ENCODE measurements around the gene NRP2. TPM values are rescaled to one million over a fixed set of nuclear protein-coding genes. Genes with fewer than 3 reads are reported as not detected.

NRP2 gene
- total RNA-seq, 1 donor from 2014 or later: 76.7 TPM

GRCh38 chr2:205704127-205704741, 21.9 kb downstream of the NRP2 start:
- Histone ChIP-seq H3K79me2 (ENCODE audit: insufficient read depth, low read length) (peaks cover 49% of the 10 kb centered on the region), H3K4me3 (ENCODE audit: insufficient read depth, low read depth, low read length) (no peak overlapping the region), H3K4me1 (ENCODE audit: insufficient read depth, low read length) (peaks cover 90% of the 10 kb centered on the region), H3K9me3 (ENCODE audit: insufficient read depth, low read depth, low read length) (no peaks in the 10 kb centered on the region), H4K20me1 (ENCODE audit: insufficient read depth, low read length) (no peaks in the 10 kb centered on the region), H3K4me2 (ENCODE audit: low read length) (peak overlapping the region; percentile 6), H3K36me3 (ENCODE audit: insufficient read depth, low read length) (no peaks in the 10 kb centered on the region), H3K27ac (ENCODE audit: low read depth, low read length) (peak overlapping the region; percentile 97), H3K9ac (ENCODE audit: low read length) (peak overlapping the region; percentile 12), H3K27me3 (ENCODE audit: insufficient read depth, low read length) (no peaks in the 10 kb centered on the region), H2AFZ (ENCODE audit: low read depth, low read length) (no peak overlapping the region)
- no peak for TF ChIP-seq CTCF (IDR thresholded peaks at IDR 0.05; ENCODE audit: insufficient read depth, low read depth, low read length)
- TF ChIP-seq EZH2 (IDR thresholded peaks at IDR 0.05; ENCODE audit: insufficient read depth, low read length): no peak
- no peak overlapping the region for H3K4me3 Mint-ChIP-seq (ENCODE audit: unreplicated experiment)
- peaks cover 73% of the 10 kb centered on the region for H3K4me1 Mint-ChIP-seq (ENCODE audit: low read depth, unreplicated experiment)
- H3K36me3 Mint-ChIP-seq (ENCODE audit: low read depth, unreplicated experiment): peaks cover 9% of the 10 kb centered on the region
- H3K27me3 Mint-ChIP-seq (ENCODE audit: low read depth, unreplicated experiment): no peaks in the 10 kb centered on the region
- H3K9me3 Mint-ChIP-seq (ENCODE audit: unreplicated experiment): no peaks in the 10 kb centered on the region
- FAIRE-seq (no peak), DNase-seq (ENCODE audit: low read depth) (peak; percentile 85)
- H3K27ac Mint-ChIP-seq (ENCODE audit: unreplicated experiment): peak overlapping the region; percentile 62

DNA sequence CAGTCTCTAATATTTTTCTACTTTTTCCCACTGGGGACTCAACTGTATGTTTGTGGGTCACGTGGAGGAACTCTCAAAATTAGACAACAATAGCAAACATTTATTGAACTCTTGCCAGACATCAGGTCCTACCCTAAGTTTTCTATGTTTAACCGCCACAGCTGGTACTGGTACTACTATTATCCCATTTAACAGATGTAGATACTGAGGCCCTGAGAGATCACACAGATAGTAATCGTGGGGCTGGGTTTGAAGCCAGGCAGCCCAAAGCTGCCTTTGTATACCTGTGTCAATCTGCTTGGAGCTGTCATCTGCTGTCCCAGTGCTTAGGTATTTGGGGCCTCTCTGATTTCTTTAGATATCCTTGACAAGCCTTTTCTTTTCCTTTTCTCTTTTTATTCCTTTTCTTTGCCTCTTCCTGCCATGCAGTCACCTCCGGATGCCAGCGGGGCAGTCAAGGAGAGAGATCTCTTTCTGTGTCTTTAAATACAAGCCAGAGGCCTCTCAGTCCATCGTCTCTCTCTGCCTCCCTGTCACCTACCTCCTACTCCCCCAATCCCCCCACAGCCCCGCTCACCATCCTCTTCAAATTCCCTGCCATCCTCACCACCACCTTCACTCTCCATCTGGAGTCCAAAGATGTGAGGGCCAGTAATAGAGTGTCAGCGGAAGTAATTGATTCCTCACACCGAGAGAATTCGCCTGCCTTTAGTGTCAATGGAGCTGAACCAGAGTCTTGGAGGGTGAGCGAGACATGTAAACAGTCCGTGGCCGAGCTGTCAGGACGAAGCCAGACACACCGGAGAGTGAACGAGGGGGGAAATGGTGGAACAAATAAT, 23.4 kb downstream of the NRP2 start:
- Histone ChIP-seq H3K36me3 (ENCODE audit: insufficient read depth, low read length) (peaks cover under 1% of the 10 kb centered on the region), H3K9me3 (ENCODE audit: insufficient read depth, low read depth, low read length) (no peaks in the 10 kb centered on the region), H3K27me3 (ENCODE audit: insufficient read depth, low read length) (no peaks in the 10 kb centered on the region), H3K4me3 (ENCODE audit: insufficient read depth, low read depth, low read length) (no peak overlapping the region), H3K27ac (ENCODE audit: low read depth, low read length) (peak overlapping the region; percentile 91), H3K4me2 (ENCODE audit: low read length) (peak overlapping the region; percentile 30), H2AFZ (ENCODE audit: low read depth, low read length) (no peak overlapping the region), H4K20me1 (ENCODE audit: insufficient read depth, low read length) (no peaks in the 10 kb centered on the region), H3K4me1 (ENCODE audit: insufficient read depth, low read length) (peaks cover 77% of the 10 kb centered on the region), H3K79me2 (ENCODE audit: insufficient read depth, low read length) (peaks cover 60% of the 10 kb centered on the region), H3K9ac (ENCODE audit: low read length) (peak overlapping the region; percentile 77)
- TF ChIP-seq EZH2 (IDR thresholded peaks at IDR 0.05; ENCODE audit: insufficient read depth, low read length): no peak
- no peak for TF ChIP-seq CTCF (IDR thresholded peaks at IDR 0.05; ENCODE audit: insufficient read depth, low read depth, low read length)
- no peaks in the 10 kb centered on the region for H3K27me3 Mint-ChIP-seq (ENCODE audit: low read depth, unreplicated experiment)
- H3K4me3 Mint-ChIP-seq (ENCODE audit: unreplicated experiment): no peak overlapping the region
- no peaks in the 10 kb centered on the region for H3K9me3 Mint-ChIP-seq (ENCODE audit: unreplicated experiment)
- H3K27ac Mint-ChIP-seq (ENCODE audit: unreplicated experiment): peak overlapping the region; percentile 67
- H3K4me1 Mint-ChIP-seq (ENCODE audit: low read depth, unreplicated experiment): peaks cover 58% of the 10 kb centered on the region
- DNase-seq (ENCODE audit: low read depth) (no peak), FAIRE-seq (no peak)
- H3K36me3 Mint-ChIP-seq (ENCODE audit: low read depth, unreplicated experiment): peaks cover 9% of the 10 kb centered on the region

All from astrocyte (in vitro differentiated cells and primary cell).